Activated CD8-positive, alpha-beta memory T cell treated with anti-CD3 and anti-CD28 coated beads, Interleukin-2, amount 50 U/mL, for 1 hour (primary cell): ENCODE measurements around the gene OXSM.

Experiments used
- DNase-seq: peaks from one replicate; pipeline ENCODE4 v3.0.0-alpha.2; 2020; ENCODE audit errors: extremely low read depth

OXSM gene

DNA sequence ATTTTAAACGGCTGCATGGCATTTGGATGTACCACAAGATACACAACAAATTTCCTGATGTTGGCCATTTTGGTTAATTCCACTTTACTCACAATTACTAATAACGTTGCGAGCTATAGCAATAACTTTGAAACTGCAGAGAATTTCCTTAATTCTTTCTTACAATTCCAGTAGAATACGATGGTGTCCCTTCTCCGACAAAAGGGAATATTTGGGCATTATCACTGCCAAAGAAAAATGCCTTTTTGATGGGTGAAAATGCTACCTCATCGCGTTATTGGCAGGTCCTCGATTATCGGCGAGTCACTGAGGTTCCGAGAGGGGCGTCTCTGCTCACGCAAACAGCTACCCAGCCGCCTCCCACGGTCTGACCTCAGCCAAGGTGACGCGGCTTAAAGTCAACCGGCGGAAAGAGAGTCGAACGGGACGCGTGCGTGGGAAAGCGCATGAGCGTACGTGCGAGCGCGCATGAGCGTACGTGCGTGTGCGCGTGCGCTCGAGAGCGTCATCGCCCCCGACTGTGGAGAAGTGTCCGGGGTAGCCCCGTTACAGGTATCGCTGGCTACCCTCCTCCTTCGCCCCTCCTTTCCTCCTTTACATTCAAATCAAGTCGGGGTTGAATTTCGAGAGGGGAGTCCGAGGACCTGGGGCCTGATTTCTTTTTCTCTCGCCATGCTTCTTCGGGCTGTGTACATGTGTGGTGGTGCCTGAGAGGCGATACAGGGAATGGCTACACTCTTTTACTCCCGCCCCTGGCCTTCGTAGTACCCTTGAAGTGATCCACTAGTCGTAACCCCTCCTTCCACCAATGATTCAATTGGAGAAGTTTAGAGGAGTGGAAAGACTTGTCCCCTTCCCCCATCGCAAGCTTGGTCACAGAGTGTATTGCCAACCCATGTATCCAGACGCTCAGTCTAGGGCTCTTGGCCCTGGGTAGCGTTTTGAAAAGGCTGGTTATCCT is at the start of gene OXSM:
Gene OXSM (plus strand): TSS at position 495 of the 961 bp plus-strand sequence. CDS start 931 bp downstream, outside the sequence.
- DNase-seq: peak; percentile 82

DNA sequence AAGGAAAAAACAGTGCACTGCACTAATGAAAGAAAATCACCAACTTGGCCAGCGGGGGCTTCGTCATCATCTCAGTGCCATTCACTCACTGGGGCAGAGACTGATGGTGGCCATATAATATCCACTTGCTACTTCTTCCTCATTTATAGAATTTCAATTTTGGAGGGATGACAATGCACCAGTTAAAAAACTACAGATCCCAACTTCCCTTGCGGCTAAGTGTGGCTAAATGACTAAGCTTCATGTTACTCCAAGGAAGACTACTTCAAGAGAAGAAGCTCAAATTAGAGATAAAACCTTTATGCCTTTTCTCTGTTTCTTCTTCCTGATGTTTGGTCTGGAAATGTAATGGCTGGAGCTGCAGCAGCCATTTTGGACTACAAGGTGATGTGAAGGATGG is 45.4 kb upstream of the OXSM start:
- no peak for DNase-seq

DNA sequence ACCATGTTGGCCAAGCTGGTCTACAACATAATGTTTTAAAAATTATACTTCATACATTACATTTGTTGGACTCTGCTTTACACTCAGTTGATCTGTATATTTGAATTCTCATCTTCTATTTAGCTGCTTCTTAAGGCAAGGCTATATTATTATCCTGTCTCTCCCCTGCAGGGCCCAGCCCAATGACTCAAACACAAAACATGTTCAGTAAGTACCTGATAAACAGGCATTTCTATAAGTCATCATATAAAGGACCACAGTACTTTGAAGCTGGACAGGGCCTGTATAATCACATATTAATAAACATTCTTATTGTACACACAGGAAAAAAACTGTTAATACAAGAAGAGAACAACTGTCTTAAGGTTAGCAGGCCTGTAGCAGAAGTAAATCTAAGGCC is 42.9 kb upstream of the OXSM start:
- DNase-seq: no peak

DNA sequence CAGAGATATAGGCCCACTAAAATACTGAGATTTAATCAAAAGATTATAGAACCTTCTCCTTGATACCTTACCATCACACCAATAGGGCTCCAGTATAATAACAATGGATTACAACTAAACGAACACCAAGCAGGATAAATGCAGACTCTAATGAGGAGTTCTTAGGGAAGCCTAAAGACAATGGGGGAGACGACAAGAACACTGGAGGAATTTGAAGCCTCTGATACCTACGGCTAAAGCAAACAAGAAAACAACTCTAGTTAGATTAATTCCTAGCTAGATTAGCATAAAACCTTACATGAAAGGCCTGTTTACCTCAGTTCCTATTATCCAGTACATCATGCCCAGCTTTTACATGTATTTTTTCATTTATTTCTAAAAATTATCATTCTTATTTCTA is 41.7 kb upstream of the OXSM start:
- no peak for DNase-seq

DNA sequence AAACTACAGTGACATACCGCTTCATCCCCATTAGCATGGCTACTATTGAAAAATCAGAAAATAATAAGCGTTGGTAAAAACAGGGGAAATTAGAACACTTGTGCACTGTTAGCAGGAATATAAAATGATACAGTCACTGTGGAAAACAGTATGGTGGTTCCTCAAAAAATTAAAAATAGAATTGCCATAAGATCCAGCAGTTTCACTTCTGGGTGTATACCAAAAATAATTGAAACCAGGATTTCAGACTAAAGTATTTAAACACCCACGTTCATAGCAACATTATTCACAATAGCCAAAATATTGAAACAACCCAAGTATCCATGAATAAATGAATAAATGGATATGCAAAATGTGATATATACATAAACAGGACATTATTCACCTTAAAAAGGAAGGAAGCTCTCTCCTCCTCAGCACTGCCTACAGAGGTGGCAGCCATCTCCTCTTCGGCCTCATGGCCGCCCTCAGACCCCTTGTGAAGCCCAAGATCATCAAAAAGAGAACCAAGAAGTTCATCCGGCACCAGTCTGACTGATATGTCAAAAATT is 40.8 kb upstream of the OXSM start:
- no peak for DNase-seq

DNA sequence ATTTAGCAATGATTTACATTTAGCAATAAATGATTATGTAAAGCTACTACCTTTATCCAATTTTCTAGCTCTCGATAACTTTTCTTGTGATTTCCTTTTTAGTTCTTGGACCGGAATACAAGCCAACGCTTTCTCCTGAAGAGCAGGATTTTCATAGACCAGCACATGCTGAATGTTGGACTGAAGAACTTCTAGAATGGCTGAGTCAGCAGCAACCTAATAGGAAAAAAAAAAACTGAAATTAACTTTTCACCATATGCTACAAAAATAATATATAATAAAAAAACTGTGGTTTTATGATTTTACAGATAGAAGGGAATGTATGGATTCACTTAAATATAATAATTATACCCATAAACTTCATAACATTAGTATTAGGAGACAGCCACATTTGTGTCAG is 38.8 kb upstream of the OXSM start:
- no peak for DNase-seq

DNA sequence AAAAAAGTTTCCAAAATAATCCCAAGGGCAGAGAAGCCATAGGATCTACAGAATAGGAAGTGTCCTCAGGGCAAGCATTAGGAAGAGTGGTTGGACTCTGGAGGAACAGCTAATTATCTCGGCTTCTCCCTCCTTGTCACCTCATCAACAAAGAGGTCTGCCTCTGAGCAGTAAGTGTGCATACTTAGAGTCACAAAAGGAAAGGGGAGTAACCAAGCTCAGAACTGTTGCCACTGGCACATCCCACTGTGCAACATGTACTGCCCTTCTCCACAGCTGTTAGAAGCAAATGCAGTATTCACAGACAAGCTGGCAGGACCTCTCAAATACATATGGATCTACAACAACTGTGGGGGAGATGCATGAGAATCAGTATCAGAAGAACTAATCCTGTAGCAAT is 38.2 kb upstream of the OXSM start:
- DNase-seq: no peak

DNA sequence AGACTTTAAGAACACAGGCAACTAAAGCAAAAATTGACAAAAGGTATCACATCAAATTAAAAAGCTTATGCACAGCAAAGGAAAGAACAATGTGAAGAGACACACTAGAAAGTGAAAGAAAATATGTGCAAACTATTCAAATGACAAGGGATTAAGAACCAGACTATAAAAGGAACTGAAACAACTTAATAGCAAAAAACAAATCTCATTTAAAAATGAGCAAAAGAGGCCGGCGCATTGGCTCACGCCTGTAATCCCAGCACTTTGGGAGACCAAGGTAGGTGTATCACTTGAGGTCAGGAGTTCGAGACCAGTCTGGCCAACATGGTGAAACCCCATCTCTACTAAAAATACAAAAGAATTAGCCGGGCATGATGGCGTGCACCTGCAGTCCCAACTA is 21.0 kb upstream of the OXSM start:
- no peak for DNase-seq

DNA sequence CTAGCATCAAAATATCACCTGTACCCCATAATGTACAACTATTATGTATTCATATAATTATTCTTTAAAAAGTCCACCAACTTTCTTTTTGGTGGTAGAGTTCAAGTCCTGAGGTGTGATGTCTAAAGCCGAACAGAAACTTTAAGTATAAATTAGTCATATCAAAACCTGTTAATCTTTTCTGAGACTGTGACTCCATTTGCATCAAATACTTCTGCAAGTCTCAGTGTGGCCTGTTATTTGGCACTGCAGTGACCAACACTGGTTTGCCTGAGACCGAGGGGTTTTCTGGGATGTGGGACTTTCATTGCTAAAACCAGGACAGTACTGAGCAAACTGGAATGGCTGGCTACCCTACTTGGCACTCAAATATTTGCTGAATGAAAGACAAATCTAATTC is 14.0 kb upstream of the OXSM start:
- DNase-seq: no peak

DNA sequence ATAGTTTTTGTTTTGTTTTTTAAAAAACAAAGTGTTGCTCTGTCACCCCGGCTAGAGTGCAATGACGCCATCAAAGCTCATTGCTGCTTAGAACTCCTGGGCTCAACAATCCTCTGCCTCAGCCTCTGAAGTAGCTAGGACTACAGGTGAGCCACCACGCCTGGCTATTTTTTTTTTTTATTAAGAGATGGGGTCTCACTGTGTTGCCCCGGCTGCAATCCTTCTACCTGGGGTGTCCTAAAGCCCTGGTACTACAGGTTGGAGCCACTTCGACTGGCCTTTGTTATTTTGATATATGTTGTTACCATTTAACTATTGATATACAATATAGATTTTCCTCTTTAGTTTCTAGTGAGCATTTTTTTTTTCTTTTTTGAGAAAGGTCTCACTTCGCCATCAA is 9.3 kb upstream of the OXSM start:
- DNase-seq: no peak

DNA sequence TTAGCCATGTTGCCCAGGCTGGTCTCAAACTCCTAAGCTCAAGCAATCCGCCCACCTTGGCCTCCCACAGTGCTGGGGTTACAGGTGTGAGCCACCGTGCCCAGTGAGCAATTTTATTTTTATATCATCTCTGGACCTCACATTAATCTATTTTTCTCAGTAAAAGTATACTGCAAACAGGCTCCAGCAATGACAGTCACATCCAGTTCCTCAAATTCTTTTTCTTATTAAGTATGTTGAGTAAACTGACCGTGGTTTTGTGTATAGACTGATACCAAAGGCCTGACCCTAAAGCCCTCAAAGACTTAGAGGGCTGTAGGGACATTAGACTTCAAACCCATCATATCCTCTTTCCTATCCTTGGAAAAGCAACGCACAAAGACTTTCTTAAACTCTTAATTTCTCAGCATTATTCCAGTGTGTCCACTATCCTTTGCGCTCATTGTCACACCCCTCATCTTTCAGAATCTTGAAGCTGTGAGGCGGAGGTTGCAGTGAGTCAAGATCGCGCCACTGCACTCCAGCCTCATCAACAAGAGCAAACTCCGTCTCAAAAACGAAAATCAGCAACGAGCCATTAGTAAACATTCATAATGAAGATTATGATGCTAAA is 8.6 kb upstream of the OXSM start:
- no peak for DNase-seq

DNA sequence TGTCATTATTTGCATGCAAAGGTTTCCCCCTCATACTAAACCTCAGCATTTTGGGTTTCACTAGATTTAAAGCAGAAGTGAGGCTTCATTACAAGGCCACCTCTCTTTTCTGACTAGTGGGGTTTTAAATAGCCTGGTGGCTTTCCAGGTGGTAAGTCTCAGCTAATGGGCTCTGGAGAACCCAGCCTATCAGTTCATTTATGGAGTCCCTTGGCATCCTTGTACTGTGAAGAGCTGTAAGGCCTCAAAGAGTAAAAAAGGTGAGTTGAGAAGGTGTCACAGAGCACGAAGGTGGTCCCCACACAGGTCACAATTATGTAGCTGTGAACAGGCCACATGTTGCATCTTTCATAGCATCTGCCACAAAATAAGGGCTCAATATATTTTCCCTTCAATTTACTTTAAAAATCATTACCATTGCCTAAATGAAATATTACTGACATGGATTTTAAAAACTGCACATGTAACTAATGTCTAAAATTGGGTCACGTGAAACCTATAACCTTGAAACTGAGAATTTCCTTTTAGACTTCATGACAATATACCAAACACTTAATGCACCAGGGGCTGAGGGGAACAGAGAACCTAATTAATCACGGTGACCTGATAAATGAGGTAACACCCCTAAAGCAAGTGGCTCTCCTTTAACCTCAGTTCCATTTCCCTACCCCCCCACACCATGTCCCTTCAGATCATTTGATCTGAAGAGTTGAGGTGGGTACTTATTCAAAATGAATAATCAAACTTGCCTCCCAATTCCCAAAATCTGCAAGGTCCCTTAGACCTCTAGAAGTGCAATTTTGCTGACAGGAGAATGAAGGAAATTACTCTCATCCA is 7.9 kb upstream of the OXSM start:
- no peak for DNase-seq

DNA sequence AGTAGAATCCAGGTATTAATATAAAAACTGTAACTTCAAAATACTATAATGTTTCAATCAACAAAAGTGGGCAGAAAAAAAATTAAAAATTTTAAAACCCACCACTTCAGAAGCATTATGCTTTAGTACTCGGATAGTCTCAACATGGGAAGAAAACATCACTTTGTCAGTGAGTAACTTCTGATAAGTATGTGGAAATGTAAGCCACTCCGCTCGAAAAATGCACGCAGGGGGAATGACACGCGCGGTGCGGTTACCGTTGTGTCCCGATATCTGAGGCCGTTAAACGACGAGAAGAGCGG is 7.3 kb upstream of the OXSM start:
- DNase-seq: no peak

DNA sequence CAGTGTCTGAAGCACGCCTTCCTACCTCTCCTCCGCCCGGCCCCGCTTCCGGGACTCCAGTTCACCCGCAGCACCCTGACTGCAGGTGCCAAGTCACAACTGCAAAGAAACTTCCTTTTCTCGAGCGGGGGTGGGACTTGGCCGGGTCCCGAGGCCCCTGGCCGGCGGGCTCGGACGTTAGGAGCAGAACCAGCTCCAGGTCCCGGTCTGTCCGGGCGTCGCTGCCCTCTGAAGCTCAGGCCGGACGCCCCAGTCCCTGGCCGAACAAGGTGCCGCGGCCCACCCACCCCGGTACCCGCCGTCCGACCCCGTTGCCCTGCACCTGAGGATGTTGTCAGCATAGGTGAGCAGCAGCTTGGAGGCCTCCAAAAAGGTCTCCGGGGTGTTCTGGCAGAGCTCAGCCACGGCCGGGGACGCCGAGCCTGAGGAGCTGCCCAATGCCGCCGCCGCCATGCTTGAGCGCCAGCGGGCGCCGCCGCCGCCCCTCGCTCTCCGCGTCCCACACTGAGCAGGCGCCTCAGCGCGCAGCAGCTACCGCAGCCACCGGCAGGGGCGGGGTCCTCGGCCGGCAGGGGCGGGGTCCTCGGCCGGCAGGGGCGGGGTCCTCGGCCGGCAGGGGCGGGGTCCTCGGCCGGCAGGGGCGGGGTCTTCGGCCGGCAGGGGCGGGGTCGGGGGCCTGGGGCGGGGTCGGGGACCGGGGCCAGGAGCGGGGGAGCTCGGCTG is 6.8 kb upstream of the OXSM start, which contains the start of gene NGLY1:
Gene NGLY1 (minus strand): TSS at position 506 of the 723 bp plus-strand sequence. CDS start 53 bp downstream, at position 453.
- peak; percentile 50 for DNase-seq

DNA sequence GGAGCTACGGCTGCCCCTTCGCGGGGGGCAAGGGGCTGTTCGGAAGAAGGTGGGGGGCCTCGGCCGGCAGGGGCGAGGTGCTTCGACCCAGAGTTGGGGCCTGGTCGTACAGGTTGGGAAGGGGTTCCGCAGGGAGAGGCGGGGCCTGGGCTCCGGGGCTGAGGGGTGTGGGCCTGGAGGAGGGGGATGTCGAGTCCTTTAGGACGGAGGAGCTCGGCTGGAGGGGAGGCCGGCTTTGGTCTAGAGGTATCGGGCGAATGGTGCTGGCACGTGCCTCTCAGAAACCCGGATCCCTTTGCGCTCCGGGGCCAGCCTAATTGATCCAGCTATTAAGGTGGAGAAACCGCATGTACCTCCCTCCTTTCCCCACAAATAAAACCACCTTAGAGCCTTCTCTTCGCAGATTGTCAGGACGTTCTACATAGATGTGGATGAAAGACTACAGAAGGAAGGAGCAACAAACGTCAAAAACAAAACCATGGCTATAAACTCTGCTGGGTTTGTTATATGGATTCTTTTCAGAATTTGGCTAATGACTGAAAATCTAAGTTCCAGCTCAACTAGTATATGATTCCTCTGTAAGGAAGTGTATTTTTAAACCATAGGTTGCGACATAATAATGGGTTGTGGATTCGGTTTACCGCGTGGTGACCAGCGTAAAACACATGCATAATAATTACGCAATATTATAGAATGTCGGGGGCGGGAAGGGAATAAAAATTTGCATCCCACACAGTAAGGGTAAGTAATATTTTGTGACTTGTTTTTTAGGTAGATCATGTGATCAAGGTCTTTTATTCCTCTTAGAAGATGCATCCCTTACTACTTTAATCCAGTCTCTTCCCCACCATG is 6.0 kb upstream of the OXSM start:
- no peak for DNase-seq

DNA sequence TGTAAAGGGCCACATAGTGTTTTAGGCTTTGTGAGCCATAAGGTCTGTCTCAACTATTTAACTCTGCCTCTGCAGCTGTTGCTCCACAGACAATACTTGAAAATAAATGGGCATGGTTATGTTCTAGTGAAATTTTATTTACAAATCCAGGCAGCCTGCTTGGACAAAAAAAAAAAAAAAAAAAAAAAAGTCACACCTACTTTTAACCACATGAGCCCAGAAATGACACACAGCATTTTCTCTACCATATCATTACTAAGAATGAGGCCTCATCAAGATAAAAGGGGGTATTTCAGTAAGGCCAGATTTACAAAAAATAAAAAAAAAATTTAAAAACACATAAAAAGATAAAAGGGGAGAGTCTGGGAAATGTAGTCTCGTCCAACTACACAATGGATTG is 4.9 kb upstream of the OXSM start:
- DNase-seq: no peak

DNA sequence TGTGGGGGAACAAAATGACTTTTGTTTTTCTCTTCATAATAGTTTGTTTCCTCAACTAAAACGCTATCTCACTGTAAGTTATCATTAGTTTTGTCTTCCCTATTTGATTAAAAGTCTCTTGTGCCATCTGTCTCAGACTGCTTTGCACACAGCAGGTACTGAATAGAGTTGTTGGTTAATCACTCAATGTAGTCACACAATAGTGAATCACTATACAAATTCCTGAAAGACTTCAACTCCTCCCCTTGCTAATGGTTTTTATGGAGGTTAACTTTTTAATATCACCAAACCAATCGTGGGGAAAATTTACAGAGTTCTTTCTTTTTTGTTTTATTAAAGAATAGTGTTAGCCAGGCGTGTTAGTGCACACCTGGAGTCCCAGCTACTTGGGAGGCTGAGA is 4.1 kb upstream of the OXSM start:
- no peak for DNase-seq

DNA sequence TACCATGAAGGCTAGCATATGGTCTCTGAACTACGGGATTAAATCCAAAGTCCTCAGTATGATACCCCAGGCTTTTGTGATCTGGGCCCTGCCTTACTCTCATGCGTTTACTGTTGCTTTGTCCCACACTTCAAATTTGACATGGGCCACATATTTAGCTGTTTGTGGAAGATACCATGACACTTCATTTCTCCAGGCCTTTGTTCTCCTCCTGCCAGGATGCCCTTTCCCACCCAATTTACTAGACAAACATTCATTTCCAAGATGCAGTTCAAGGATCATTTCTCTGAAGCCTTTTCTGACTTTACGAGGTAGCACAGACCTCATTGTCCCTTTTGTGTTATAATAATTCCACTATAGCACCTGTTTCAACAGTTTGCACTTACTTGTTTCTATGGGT is 2.2 kb upstream of the OXSM start:
- no peak for DNase-seq

DNA sequence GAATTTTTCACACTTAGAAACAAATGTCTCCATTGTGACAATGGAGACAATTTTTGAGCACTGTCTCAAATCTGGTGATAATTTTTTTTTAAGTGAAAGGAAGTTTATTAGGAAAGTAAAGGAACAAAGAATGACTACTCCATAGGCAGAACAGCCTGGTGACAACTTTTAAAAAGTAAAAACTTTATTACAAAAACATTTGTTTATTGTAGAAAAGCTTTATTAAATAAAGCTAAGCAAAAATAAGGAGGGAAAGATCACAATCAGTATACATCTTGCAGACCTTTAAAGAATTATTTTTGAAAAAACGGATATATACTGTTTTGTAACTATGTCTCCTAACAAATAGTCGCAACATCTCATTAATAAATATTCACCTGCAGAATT is 688 bp upstream of the OXSM start:
- no peak for DNase-seq

DNA sequence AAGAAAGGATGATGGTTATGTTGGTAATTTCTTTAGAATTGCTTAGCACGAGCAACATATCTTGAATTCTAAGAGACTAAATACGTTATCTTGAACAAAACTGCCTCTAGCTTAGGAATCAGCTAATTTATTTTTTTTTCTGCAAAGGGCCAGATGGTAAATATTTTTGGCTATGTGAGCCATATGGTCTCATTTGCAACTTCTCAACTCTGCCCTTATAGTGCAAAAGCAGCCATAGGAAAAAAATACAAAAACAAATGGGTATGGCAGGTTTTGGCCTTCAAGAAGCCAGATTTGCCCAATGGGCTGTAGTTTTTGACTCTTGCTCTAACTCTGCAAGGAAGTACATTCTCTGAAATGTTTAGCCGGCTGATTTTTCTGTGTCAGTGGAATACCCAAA is 11.9 kb downstream of the OXSM start:
- DNase-seq: no peak

DNA sequence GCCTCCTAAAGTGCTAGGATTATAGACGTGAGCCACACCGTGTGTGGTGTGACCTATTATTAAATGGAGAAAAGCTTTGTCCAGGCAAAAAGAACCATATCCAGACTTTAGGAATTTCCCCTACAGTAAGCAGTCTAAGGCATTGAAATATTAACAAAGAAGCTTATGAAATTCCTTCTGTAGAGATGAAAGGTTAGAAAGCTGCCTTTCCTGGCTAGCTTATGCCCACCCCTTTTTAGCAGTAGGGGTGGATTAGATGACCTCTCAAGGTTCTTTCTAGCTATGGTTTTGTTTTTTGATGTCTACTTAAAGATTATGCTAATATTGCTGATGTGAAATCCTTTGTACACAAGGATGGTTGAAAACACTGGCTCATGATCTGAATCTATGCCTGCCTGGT is 13.9 kb downstream of the OXSM start:
- no peak for DNase-seq
